ENCODE measurements around the gene C12orf42. TPM values are rescaled to one million over a fixed set of nuclear protein-coding genes. Genes with fewer than 3 reads are reported as not detected.

C12orf42 gene
- total RNA-seq, 3 donors from 2014 or later: 0.46 to 0.50 (median 0.49) TPM

DNA sequence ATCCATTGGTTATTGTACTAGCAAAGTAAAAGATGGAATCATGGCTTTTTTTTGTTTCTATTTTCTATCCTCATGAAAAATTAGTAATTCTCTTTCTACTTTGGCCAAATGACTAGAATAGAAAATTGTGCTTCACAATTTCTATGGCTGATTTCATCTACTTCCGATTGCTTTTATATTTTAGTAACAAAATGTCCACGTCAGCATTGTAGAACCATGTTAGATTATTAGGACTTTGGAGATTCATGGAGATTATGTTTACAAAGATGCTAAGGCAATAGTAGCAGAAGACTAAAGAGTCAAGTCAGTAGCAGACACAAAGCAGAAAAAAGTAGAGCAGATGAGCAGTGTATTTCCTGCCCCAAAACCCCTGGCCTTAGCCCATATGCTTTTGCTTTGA lies 113.6 kb downstream of the C12orf42 start:
- Mint-ChIP-seq H3K36me3 (ENCODE audit: insufficient read depth) (no peaks in the 10 kb centered on the region), H3K4me3 (no peak overlapping the region)
- no peak for ATAC-seq

DNA sequence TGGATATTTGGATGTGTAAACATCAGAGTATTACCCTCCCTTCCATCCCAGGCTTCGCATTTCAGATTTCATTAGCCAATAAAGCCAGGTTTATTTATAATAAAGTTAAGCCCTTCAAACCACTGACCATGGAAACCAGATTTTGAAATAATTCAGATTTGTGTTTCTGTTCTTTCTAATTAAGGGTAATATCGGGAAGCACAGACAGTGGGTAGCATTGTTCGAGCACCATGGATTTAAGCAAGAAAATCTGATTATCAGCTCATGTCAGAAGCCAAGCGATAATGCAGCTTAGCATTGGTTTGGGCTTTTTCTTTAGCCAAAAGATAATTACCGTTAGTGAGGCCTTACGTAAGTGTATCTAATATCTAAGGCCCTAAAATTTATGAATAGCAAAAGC lies 116.1 kb downstream of the C12orf42 start:
- H3K27me3 Mint-ChIP-seq (ENCODE audit: low read depth): no peaks in the 10 kb centered on the region
- H3K9me3 Mint-ChIP-seq: no peaks in the 10 kb centered on the region
- DNase-seq: no peak
- H3K36me3 Mint-ChIP-seq (ENCODE audit: insufficient read depth): no peaks in the 10 kb centered on the region
- H3K4me1 Mint-ChIP-seq (ENCODE audit: low read depth): no peaks in the 10 kb centered on the region
- ATAC-seq: no peak
- no peak overlapping the region for H3K4me3 Mint-ChIP-seq

More for the DNA sequence above, 113.6 kb downstream of the C12orf42 start:
- no peaks in the 10 kb centered on the region for H3K27me3 Mint-ChIP-seq (ENCODE audit: low read depth)
- no peaks in the 10 kb centered on the region for H3K9me3 Mint-ChIP-seq
- no peak for DNase-seq
- no peaks in the 10 kb centered on the region for H3K4me1 Mint-ChIP-seq (ENCODE audit: low read depth)

DNA sequence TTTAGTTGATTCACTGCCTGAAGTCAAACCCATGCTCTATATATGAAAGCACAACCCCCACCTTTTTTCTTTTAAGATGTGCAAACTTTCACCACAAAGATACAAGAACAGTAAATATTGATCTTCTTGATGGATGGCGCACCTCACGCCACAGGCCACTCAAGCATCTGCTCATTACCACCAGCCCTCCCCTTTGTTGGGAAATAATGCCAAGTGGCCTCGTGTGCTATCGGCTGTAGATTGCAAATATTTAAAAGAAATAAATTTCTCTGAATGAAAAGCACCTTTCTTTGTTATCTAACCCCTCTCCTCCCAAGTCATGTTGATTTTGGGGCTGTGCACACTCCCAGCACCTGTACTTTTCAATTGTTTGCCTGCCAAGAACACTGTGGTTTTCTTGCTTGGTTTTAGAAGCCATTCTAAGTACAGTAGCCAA lies 122.7 kb downstream of the C12orf42 start:
- no peak overlapping the region for H3K4me3 Mint-ChIP-seq
- H3K9me3 Mint-ChIP-seq: peaks cover 6% of the 10 kb centered on the region
- H3K4me1 Mint-ChIP-seq (ENCODE audit: low read depth): peaks cover 19% of the 10 kb centered on the region
- no peak for DNase-seq
- no peaks in the 10 kb centered on the region for H3K27me3 Mint-ChIP-seq (ENCODE audit: low read depth)
- H3K36me3 Mint-ChIP-seq (ENCODE audit: insufficient read depth): no peaks in the 10 kb centered on the region
- ATAC-seq: no peak

DNA sequence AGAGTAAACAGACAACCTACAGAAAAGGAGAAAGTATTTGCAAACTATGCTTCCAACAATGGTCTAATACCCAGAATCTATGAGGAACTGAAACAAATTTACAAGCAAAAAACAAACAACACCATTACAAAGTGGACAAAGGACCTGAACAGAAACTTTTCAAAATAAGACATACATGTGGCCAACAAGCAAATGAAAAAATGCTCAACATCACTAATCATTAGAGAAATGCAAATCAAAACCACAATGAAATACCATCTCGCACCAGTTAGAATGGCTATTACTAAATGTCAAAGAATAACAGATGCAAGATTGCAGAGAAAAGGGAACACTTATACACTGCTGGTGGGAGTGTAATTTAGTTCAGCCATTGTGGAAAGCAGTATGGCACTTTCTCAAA lies 125.8 kb downstream of the C12orf42 start:
- Mint-ChIP-seq H3K9me3 (peaks cover 9% of the 10 kb centered on the region), H3K27me3 (ENCODE audit: low read depth) (no peaks in the 10 kb centered on the region), H3K36me3 (ENCODE audit: insufficient read depth) (peaks cover 8% of the 10 kb centered on the region), H3K4me3 (no peak overlapping the region), H3K4me1 (ENCODE audit: low read depth) (peaks cover 19% of the 10 kb centered on the region)
- ATAC-seq: no peak
- no peak for DNase-seq

DNA sequence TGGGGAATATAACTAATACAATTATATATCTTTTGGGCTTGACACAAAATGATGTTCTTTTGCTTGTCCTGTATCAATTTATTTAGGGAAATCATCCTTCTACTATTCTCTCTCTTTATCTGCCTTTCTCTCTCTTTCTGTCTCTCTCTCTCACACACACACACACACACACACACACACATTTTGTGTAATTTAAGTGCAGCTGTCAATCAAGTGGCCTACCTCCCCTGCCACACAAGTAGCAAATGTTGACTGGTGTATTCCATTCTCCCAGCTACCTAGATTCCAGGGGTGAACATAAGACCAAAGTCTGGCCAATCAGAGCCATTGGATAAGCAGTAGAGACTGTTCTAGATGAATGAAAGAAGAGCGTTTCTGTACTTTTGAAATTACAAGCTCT lies 127.6 kb downstream of the C12orf42 start:
- ATAC-seq (no peak), DNase-seq (no peak)
- Mint-ChIP-seq H3K4me1 (ENCODE audit: low read depth) (peaks cover 11% of the 10 kb centered on the region), H3K4me3 (no peak overlapping the region), H3K27me3 (ENCODE audit: low read depth) (no peaks in the 10 kb centered on the region), H3K9me3 (peaks cover 18% of the 10 kb centered on the region), H3K36me3 (ENCODE audit: insufficient read depth) (peaks cover 8% of the 10 kb centered on the region)

DNA sequence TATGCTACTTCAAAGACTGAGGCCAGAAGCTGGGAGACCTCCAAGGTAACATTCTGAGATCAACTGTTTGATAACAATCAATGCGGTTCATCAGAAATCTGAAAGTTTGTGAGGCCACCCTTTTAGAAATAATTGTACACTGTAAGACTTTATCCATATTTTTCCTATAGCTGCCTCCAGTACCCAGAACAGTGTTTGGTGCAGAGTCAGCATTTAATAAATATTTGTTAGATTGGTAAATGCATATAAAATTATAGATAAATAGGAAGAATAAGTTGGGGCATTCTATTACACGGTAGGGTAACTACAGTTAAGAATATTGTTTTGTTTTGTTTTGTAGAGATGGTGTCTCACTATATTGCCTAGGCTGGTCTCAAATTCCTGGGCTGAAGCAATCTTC lies 141.4 kb downstream of the C12orf42 start:
- no peaks in the 10 kb centered on the region for H3K27me3 Mint-ChIP-seq (ENCODE audit: low read depth)
- H3K9me3 Mint-ChIP-seq: peaks cover 11% of the 10 kb centered on the region
- no peak overlapping the region for H3K4me3 Mint-ChIP-seq
- DNase-seq: no peak
- ATAC-seq: no peak
- H3K4me1 Mint-ChIP-seq (ENCODE audit: low read depth): no peaks in the 10 kb centered on the region
- peaks cover 17% of the 10 kb centered on the region for H3K36me3 Mint-ChIP-seq (ENCODE audit: insufficient read depth)

DNA sequence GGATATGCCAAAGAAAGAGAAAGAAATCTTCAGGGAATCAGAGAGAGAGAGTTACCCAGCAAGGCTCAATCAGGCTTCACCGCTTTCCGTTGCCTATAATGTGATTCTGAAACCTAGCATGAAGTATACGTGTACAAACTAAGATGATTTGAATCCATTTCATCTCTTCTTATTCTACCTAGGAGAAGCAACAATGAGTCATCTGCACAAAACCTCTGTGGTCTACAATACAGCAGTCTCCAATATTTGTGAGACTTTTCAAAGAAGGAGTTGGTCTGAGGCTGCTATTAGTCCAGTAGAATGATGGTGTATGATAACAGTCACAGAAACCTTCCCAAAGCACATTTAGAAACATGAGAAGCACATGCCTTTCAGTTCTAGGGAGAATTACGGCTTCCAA lies 141.9 kb downstream of the C12orf42 start:
- Mint-ChIP-seq H3K9me3 (peaks cover 9% of the 10 kb centered on the region), H3K4me3 (no peak overlapping the region), H3K36me3 (ENCODE audit: insufficient read depth) (peaks cover 20% of the 10 kb centered on the region), H3K4me1 (ENCODE audit: low read depth) (peaks cover 3% of the 10 kb centered on the region), H3K27me3 (ENCODE audit: low read depth) (no peaks in the 10 kb centered on the region)
- ATAC-seq (no peak), DNase-seq (no peak)

DNA sequence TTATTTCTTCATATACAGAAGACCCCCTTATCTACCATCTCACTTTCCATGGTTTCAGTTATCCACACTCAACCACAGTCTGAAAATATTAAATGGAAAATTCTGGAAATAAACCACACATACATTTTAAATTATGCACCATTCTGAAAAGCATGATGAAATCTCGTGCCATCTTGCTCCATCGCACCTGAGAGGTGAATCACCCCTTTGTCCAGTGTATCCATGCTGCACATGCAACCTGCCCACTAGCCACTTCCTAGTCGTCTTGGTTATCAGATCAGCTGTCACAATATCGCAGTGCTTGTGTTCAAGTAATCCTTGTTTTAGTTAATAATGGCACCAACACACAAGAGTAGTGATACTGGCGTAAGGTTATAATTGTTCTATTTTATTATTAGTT lies 145.7 kb downstream of the C12orf42 start:
- Mint-ChIP-seq H3K27me3 (ENCODE audit: low read depth) (no peaks in the 10 kb centered on the region), H3K4me3 (no peak overlapping the region), H3K4me1 (ENCODE audit: low read depth) (peaks cover 6% of the 10 kb centered on the region), H3K36me3 (ENCODE audit: insufficient read depth) (peaks cover 20% of the 10 kb centered on the region), H3K9me3 (peaks cover 8% of the 10 kb centered on the region)
- no peak for DNase-seq
- ATAC-seq: no peak

DNA sequence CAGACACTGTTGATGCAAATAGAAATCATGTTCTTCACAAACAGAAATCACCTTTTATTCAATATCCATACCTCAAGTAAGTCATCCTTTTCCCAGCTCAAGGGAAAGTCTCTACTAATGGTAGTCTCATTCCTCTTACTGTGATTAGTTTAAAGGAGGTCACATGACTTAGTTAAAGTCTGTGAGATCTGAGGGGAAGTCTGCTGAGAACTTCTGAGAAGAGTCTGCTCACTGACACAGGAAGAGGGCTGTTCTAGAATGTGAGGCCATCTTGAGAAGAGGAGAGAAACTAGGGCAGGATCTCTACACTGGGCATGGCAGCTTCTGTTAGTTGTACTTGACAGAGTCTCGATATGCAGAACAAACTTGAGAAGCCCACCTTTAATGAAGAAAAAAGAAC lies 146.8 kb downstream of the C12orf42 start:
- H3K4me1 Mint-ChIP-seq (ENCODE audit: low read depth): peaks cover 6% of the 10 kb centered on the region
- H3K4me3 Mint-ChIP-seq: no peak overlapping the region
- ATAC-seq (no peak), DNase-seq (no peak)
- H3K9me3 Mint-ChIP-seq: peaks cover 6% of the 10 kb centered on the region
- peaks cover 16% of the 10 kb centered on the region for H3K36me3 Mint-ChIP-seq (ENCODE audit: insufficient read depth)
- H3K27me3 Mint-ChIP-seq (ENCODE audit: low read depth): no peaks in the 10 kb centered on the region

DNA sequence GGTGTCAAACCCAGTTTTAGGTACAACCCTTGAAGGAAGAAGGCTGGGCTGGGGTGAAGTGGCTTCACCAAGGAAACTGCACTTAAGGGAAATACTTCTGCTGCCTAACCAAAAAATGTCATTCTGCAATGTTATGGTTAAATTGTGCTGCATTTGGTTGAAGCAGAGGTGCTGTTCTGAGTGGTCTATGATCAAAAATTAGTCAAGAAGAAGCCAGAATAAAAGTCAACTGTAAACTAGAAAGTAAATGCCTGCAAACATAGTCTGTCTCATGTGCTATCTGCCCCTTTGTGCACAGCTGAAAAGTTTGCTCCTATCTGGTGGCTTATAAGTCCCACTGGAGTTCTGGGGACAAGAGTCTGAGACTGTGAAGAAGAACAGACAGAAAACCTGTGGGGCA lies 158.8 kb downstream of the C12orf42 start:
- ATAC-seq (no peak), DNase-seq (no peak)
- Mint-ChIP-seq H3K9me3 (peaks cover 7% of the 10 kb centered on the region), H3K36me3 (ENCODE audit: insufficient read depth) (peaks cover 4% of the 10 kb centered on the region), H3K4me3 (no peak overlapping the region), H3K27me3 (ENCODE audit: low read depth) (no peaks in the 10 kb centered on the region), H3K4me1 (ENCODE audit: low read depth) (no peaks in the 10 kb centered on the region)

DNA sequence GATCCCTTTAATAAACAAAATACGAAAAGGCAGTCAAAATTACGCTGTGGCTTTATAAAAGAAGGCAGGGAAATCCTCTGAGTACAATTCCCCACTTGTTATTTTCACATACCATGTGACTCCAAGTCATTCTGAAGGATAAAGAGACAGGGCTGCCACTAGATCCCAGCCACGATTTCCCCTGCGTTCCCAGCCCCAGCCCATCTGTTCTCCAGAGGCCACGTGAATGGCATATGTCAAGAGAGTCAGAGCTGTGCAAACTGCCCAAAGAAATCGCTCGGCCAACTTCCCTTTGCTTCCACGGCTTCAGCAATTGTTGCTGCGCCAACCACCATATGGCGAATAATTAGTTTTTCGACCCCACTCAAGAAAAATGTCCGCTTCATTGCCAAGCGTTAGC lies 161.3 kb downstream of the C12orf42 start:
- no peak for DNase-seq
- Mint-ChIP-seq H3K36me3 (ENCODE audit: insufficient read depth) (peaks cover 3% of the 10 kb centered on the region), H3K4me3 (no peak overlapping the region), H3K4me1 (ENCODE audit: low read depth) (no peaks in the 10 kb centered on the region), H3K27me3 (ENCODE audit: low read depth) (no peaks in the 10 kb centered on the region), H3K9me3 (no peaks in the 10 kb centered on the region)
- ATAC-seq: no peak

DNA sequence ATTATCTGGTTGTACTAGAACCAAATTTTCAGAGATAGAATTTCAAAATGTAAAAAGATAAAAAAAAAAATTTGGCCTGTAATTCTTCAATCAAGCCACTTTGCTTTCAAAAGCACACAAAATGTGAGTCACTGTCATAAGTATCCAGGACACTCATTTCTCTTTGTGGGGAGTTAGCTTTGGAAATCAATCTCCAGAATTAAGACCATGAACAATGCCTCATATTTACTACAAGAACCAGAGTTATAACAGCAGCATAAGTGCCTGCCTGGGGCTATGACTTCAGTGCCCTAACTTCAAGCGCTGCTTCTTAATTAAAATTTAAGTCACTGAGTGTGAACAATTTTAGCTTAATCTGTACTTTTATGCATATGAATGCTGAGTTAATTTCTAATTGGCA lies 162.1 kb downstream of the C12orf42 start:
- no peak for DNase-seq
- no peaks in the 10 kb centered on the region for H3K9me3 Mint-ChIP-seq
- no peaks in the 10 kb centered on the region for H3K4me1 Mint-ChIP-seq (ENCODE audit: low read depth)
- no peak overlapping the region for H3K4me3 Mint-ChIP-seq
- no peaks in the 10 kb centered on the region for H3K27me3 Mint-ChIP-seq (ENCODE audit: low read depth)
- ATAC-seq: no peak
- H3K36me3 Mint-ChIP-seq (ENCODE audit: insufficient read depth): peaks cover 3% of the 10 kb centered on the region

DNA sequence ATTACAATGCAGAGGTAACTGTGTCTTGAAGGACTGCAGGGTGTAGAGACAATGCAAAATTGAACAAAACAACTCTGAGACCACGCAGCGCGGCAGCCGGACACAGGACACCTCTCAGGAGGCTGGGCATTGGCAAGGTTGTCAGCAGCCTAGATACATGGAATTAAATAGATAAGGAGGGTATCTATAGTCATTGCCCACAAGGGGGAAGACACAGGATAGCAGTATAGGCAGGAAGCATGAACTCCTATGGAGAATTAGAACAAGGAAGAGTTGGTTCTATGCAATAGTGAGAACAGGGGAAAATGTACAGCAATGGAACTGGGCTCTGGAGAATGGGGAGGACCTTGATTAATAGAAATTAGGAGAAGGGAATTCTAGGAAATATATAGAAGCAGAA lies 164.1 kb downstream of the C12orf42 start:
- peaks cover 2% of the 10 kb centered on the region for H3K36me3 Mint-ChIP-seq (ENCODE audit: insufficient read depth)

DNA sequence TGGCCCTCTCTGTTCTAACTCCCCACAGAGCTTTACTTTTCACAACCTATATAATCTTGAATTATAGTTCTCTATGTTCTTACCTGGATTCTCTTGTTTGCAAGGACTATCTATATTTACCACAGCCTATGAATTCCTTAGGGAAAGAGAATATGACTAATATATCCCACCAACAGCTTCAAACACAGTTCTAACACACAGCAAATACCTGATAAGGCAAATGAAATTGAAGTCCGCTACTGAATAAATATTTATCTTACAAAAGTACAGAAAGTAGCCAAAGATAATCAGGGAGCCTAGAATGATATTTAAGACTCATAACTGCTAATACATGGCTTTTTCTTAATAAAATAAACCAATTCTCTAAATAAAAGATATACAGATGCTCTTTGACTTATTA lies 165.1 kb downstream of the C12orf42 start:
- Mint-ChIP-seq H3K27me3 (ENCODE audit: low read depth) (no peaks in the 10 kb centered on the region), H3K4me3 (no peak overlapping the region), H3K9me3 (no peaks in the 10 kb centered on the region), H3K36me3 (ENCODE audit: insufficient read depth) (peaks cover 2% of the 10 kb centered on the region), H3K4me1 (ENCODE audit: low read depth) (no peaks in the 10 kb centered on the region)
- DNase-seq (no peak), ATAC-seq (no peak)

More for the DNA sequence above, 164.1 kb downstream of the C12orf42 start:
- DNase-seq (no peak), ATAC-seq (no peak)
- H3K4me1 Mint-ChIP-seq (ENCODE audit: low read depth): no peaks in the 10 kb centered on the region
- H3K27me3 Mint-ChIP-seq (ENCODE audit: low read depth): no peaks in the 10 kb centered on the region
- no peaks in the 10 kb centered on the region for H3K9me3 Mint-ChIP-seq
- H3K4me3 Mint-ChIP-seq: no peak overlapping the region

DNA sequence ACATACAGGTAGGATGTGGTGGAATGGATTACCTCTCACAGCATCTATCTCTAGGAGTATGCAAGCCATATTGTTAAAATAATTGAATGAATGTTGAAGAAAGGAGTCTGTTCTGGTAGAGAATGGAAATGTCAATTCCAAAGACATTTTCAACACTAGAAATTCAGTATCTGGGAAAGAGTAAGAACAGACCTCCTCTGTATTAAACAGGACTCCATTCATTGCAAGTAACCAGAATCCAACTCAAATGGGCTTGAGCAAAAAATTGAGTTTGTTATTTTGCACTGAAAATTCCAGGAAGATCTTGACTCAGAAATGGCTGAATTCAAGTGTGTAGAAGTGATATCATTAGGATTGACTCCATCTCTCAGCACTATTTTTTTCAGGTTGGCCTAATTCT lies 168.1 kb downstream of the C12orf42 start:
- H3K4me1 Mint-ChIP-seq (ENCODE audit: low read depth): no peaks in the 10 kb centered on the region
- no peaks in the 10 kb centered on the region for H3K27me3 Mint-ChIP-seq (ENCODE audit: low read depth)
- no peak for DNase-seq
- H3K4me3 Mint-ChIP-seq: no peak overlapping the region
- ATAC-seq: no peak
- H3K9me3 Mint-ChIP-seq: no peaks in the 10 kb centered on the region
- H3K36me3 Mint-ChIP-seq (ENCODE audit: insufficient read depth): peaks cover 2% of the 10 kb centered on the region

DNA sequence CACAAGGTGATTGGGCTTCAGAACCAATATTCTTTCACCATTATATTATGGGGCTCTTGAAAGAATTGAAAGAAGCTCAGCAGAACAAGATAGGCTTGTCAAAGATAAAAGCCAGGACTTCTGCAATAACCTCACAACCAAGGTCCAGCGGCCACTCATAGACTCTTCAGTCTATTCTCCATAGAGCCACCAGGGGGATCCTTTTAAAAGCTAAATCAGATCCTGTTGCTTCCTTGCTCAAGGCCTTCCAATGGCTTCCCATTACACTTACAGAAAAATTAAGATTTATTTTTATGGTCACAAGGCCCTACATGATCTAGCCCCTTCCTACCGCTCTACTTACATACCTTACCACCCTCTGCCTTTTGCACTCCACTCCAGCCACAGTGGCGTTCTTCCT lies 169.6 kb downstream of the C12orf42 start:
- no peak for ATAC-seq
- no peak for DNase-seq
- no peaks in the 10 kb centered on the region for H3K4me1 Mint-ChIP-seq (ENCODE audit: low read depth)
- peaks cover 5% of the 10 kb centered on the region for H3K36me3 Mint-ChIP-seq (ENCODE audit: insufficient read depth)
- no peak overlapping the region for H3K4me3 Mint-ChIP-seq
- H3K9me3 Mint-ChIP-seq: no peaks in the 10 kb centered on the region
- H3K27me3 Mint-ChIP-seq (ENCODE audit: low read depth): no peaks in the 10 kb centered on the region

All from activated T-cell treated with anti-CD3 and anti-CD28 coated beads, Interleukin-2, amount 50 U/mL, for 4 hours (primary cell).